RWPE1 (cell line): ENCODE data around the gene CDKAL1.
A peak's percentile ranks its signal among the peaks of the same experiment; 100 is the strongest.
"Not testable (repeated sequence)": the region's sequence is repeated elsewhere in the genome, so short reads cannot be mapped to it uniquely, and the experiment has no call there.

ENCODE experiments used
- CTCF ChIA-PET: fragments of 350-600 bp; sonication (Branson Sonifier 250); formaldehyde crosslinking; extraction: SDS; loops from one replicate; lab custom pipeline; 2021; lab: Yijun Ruan, JAX
- POLR2A ChIA-PET: fragments of 400-600 bp; formaldehyde crosslinking; extraction: SDS; loops from one replicate; lab custom pipeline; 2020; ENCODE audit warnings: antibody characterized with exemption; ENCODE audit not compliant: low non-redundant PET; lab: Yijun Ruan, JAX
- DNase-seq: peaks from one replicate; pipeline ENCODE4 v3.0.0; 2012; ENCODE audit warnings: low spot score
- H3K27ac ChIP-seq: fragments of 450-650 bp; 2 replicates; pipeline ENCODE4 v1.5.1; 2017
- TF ChIP-seq, protein P1 (sequence below): fragments of 450-650 bp; conservative IDR thresholded peaks from 2 replicates; pipeline ENCODE4 v1.5.1; 2017; ENCODE audit warnings: low read depth, mild to moderate bottlenecking

The CDKAL1 gene

DNA sequence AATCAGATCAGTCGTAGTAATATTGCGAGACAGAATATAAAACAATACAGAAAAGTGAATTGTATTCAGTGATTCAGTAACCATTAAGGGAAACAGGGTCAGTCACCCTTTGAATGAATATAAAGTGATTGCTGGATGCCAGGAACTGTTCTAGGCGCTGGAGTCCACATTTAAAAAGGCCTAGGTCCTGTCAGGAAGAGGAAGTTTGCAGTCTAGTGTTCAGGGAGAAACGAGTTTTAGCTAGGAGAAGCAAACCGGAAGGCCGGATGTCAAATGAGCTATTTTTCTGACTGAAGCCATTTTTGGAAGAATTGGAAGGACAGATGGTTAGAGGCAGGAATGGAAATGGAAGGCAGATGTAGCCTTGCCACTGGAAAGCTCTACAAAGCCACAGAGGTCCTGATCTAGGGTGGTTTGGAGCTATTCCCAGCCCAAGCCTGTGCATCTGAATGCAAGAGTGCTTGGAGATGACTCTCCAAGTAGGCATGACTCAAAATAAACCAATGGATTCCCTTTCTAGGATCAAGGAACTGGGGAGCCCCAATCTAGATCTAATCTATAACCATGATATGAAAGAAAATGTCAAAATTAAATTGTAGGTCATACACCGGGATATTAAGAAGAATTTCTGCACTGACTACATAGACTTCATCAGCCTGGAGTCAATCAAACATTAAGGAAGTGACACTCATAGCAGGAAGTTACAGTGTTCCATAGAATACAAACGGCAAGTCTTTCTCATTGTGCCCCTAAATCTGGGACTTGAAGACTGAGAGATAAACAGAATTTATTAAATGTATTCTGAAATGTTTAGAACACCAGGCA, 36.8 kb upstream of the CDKAL1 start:
- no peak overlapping the region for H3K27ac ChIP-seq
- ChIA-PET POLR2A (no interaction called here), CTCF (no interaction called here)
- DNase-seq: no peak
- TF ChIP-seq, protein P1, sequence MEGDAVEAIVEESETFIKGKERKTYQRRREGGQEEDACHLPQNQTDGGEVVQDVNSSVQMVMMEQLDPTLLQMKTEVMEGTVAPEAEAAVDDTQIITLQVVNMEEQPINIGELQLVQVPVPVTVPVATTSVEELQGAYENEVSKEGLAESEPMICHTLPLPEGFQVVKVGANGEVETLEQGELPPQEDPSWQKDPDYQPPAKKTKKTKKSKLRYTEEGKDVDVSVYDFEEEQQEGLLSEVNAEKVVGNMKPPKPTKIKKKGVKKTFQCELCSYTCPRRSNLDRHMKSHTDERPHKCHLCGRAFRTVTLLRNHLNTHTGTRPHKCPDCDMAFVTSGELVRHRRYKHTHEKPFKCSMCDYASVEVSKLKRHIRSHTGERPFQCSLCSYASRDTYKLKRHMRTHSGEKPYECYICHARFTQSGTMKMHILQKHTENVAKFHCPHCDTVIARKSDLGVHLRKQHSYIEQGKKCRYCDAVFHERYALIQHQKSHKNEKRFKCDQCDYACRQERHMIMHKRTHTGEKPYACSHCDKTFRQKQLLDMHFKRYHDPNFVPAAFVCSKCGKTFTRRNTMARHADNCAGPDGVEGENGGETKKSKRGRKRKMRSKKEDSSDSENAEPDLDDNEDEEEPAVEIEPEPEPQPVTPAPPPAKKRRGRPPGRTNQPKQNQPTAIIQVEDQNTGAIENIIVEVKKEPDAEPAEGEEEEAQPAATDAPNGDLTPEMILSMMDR: no peak

DNA sequence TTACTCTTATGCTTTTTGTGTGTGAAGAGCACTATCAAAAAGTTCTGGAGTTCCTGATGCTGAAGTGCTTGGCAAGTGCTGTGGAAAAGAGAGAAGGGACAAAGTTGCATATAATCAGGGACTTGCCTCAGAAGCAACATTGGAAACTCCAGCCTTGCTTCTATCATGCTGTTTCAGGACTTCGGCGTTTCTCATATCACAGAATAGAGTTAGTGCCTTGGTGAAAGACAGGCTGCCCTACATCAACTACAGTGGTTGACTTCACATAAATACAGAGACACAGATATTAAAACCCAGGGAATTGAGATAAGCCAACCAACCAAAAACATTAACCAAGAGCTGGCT, 36.2 kb upstream of the CDKAL1 start:
- TF ChIP-seq, protein P1: no peak
- ChIA-PET CTCF (interaction anchor here (0.7 kb wide), 1 partner anchor 924 kb away, joined by 3 read pairs; no protein-coding TSS in a partner anchor), POLR2A (no interaction called here)
- H3K27ac ChIP-seq: no peak overlapping the region
- no peak for DNase-seq

DNA sequence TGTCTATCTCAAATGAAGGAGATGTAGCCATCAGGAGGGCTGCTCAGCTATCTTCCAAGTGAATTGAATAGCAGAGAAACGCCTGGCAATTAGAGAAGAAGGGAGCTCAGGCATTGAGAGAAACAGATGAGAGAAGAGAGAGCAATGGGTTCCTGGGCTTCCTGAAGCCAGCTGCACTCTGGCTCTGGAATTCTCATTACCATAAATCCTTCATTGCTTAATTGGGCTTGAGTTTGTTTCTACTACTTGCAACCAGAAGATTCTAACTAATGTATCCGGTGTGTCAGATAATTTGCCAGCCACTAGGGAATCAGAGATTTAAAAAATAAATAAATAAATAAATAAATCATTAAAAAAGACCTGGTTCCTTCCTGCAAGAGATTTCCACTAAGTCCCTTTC, 25.0 kb upstream of the CDKAL1 start:
- ChIA-PET CTCF (interaction anchor here (0.7 kb wide), 1 partner anchor 915 kb away, joined by 3 read pairs; no protein-coding TSS in a partner anchor), POLR2A (no interaction called here)
- TF ChIP-seq, protein P1: no peak
- H3K27ac ChIP-seq: no peak overlapping the region
- no peak for DNase-seq

DNA sequence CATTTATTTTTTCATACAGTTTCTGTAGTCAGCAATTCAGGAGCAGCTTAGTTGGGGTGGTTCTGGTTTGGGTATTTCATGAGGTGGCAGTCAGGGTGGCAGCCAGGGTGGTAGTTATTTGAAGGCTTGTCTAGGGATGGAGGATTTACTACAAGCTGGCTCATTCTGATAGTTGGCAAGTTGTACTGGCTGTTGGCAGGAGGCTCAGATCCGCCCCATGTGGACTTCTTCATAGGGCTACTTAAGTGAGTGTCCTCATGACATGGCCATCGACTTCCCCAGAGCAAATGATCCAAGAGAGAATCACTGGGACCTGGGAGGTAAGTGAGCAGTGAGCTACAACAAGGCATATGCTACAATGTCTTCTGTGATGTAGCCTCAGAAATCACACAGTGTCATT, 22.4 kb upstream of the CDKAL1 start:
- no peak overlapping the region for H3K27ac ChIP-seq
- ChIA-PET CTCF (interaction anchor here (0.7 kb wide), 1 partner anchor 494 kb away, joined by 7 read pairs; no protein-coding TSS in a partner anchor), POLR2A (no interaction called here)
- TF ChIP-seq, protein P1: no peak
- no peak for DNase-seq

DNA sequence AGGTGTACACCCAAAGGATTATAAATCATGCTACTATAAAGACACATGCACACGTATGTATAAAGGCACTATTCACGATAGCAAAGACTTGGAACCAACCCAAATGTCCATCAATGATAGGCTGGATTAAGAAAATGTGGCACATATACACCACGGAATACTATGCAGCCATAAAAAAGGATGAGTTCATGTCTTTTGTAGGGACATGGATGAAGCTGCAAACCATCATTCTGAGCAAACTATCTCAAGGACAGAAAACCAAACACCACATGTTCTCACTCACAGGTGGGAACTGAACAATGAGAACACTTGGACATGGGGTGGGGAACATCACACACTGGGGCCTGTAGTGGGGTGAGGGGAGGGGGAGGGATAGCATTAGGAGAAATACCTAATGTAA, 9.0 kb upstream of the CDKAL1 start:
- POLR2A ChIA-PET, H3K27ac ChIP-seq, CTCF ChIA-PET: not testable (repeated sequence)

DNA sequence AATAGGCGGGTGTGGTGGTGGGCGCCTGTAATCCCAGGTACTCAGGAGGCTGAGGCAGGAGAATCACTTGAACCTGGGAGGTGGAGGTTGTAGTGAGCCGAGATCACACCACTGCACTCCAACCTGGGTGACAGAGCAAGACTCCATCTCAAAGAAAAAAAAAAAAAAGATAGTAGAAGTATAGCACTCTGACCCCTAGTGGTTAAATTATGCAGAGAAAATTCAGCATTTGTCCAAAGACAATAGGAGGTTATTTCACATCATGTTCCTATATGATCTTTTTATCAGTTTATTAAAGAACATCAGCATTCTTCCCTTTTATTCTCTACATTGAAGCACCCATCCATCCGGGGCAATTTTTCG, 5.2 kb upstream of the CDKAL1 start:
- TF ChIP-seq, protein P1: peak; percentile 56
- POLR2A ChIA-PET, H3K27ac ChIP-seq: not testable (repeated sequence)
- CTCF ChIA-PET: interaction anchor here (2.2 kb wide), 1 partner anchor 124 kb away, joined by 9 read pairs; no protein-coding TSS in a partner anchor
- peak; percentile 22 for DNase-seq

More for the DNA sequence above, 9.0 kb upstream of the CDKAL1 start:
- not testable (repeated sequence) for DNase-seq

DNA sequence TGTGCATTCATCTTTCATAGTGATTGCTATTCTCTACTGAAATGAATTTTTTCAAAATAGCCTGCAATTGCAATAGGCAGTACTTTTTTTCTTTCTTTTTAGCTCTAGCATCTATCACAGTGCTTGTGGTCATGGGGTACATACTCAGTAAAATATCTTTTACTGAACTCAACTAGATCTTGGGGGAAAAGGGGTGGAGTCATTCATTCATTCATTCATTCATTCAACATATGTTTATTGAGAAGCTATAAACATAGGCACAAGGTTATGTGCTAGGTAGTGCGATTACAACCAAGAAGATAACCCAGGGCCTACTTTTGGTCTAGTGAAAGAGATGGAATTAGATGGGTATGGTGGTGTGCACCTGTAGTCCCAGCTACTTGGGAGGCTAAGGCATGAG, 1.4 kb upstream of the CDKAL1 start:
- CTCF ChIA-PET: no interaction called here
- POLR2A ChIA-PET: no interaction called here
- TF ChIP-seq, protein P1: no peak

More for the DNA sequence above, 1.4 kb upstream of the CDKAL1 start:
- no peak overlapping the region for H3K27ac ChIP-seq
- DNase-seq: no peak
